Stimulated activated effector memory CD8-positive, alpha-beta T cell treated with anti-CD3 and anti-CD28 coated beads, Interleukin-12 subunit alpha, Interleukin-12 subunit beta, amount 100 ng/mL, for 72 hours (primary cell): ENCODE results near the gene LPAR6.
"Not testable (repeated sequence)": the region's sequence is repeated elsewhere in the genome, so short reads cannot be mapped to it uniquely, and the experiment has no call there.

Experiments used
- ATAC-seq: fragments of 150-1000 bp; cut with Tn5 transposase; 2 replicates; pipeline ENCODE4 v1.10.0; 2021
- DNase-seq, 2 donors: peaks; one replicate each; pipeline ENCODE4 v3.0.0; 2021 to 2022; ENCODE audit warnings: low spot score in 2 of 2
- H3K27ac Mint-ChIP-seq: one replicate; pipeline ENCODE4 v1.8.0; 2022; ENCODE audit warnings: mild to moderate bottlenecking, mixed read lengths
- H3K36me3 Mint-ChIP-seq: one replicate; pipeline ENCODE4 v1.8.0; 2022; ENCODE audit warnings: mild to moderate bottlenecking, mixed read lengths
- H3K4me1 Mint-ChIP-seq: one replicate; pipeline ENCODE4 v1.8.0; 2022; ENCODE audit warnings: mixed read lengths
- H3K4me3 Mint-ChIP-seq: one replicate; pipeline ENCODE4 v1.8.0; 2022; ENCODE audit warnings: mild to moderate bottlenecking, mixed read lengths
- H3K9me3 Mint-ChIP-seq: one replicate; pipeline ENCODE4 v1.8.0; 2022; ENCODE audit warnings: mixed read lengths

The LPAR6 gene

GRCh38 chr13:48412881-48413351, at the start of gene LPAR6:
Gene LPAR6, minus strand, starts transcription at chr13:48413113. Its CDS starts 690 bp downstream, at chr13:48412423.
- H3K36me3 Mint-ChIP-seq: peaks cover 54% of the 10 kb centered on the region
- peaks cover 11% of the 10 kb centered on the region for H3K4me1 Mint-ChIP-seq
- peak within 1 kb of the TSS; percentile 83 for H3K4me3 Mint-ChIP-seq
- ATAC-seq (peak; percentile 49), DNase-seq (no peak)
- H3K27ac Mint-ChIP-seq: peak within 1 kb of the TSS; percentile 94
- H3K9me3 Mint-ChIP-seq: peaks cover 3% of the 10 kb centered on the region

GRCh38 chr13:48457578-48458242, 44.8 kb upstream of the LPAR6 start:
- Mint-ChIP-seq H3K9me3 (no peaks in the 10 kb centered on the region), H3K36me3 (peaks cover 52% of the 10 kb centered on the region), H3K27ac (no peak overlapping the region), H3K4me3 (no peak overlapping the region), H3K4me1 (peaks cover 14% of the 10 kb centered on the region)
- DNase-seq: no peak
- ATAC-seq: no peak

GRCh38 chr13:48456546-48456945, 43.6 kb upstream of the LPAR6 start:
- Mint-ChIP-seq H3K4me1 (peaks cover 14% of the 10 kb centered on the region), H3K36me3 (peaks cover 49% of the 10 kb centered on the region), H3K4me3 (no peak overlapping the region), H3K9me3 (no peaks in the 10 kb centered on the region), H3K27ac (no peak overlapping the region)
- DNase-seq (no peak), ATAC-seq (no peak)

- DNase-seq, H3K9me3 Mint-ChIP-seq, H3K27ac Mint-ChIP-seq, H3K4me3 Mint-ChIP-seq, ATAC-seq: not testable (repeated sequence)
- H3K4me1 Mint-ChIP-seq: peaks cover 29% of the 10 kb centered on the region
- peaks cover 18% of the 10 kb centered on the region for H3K36me3 Mint-ChIP-seq
These were observed 38.3 kb upstream of the LPAR6 start for GRCh38 chr13:48451196-48451595.

- H3K9me3 Mint-ChIP-seq: peaks cover 7% of the 10 kb centered on the region
- ATAC-seq: no peak
- H3K4me1 Mint-ChIP-seq: peaks cover 26% of the 10 kb centered on the region
- no peak overlapping the region for H3K27ac Mint-ChIP-seq
- H3K36me3 Mint-ChIP-seq: peaks cover 15% of the 10 kb centered on the region
- DNase-seq: no peak
- H3K4me3 Mint-ChIP-seq: no peak overlapping the region
These were observed 36.7 kb upstream of the LPAR6 start for GRCh38 chr13:48449656-48450055.

GRCh38 chr13:48448959-48449614, 36.2 kb upstream of the LPAR6 start:
- peaks cover 7% of the 10 kb centered on the region for H3K9me3 Mint-ChIP-seq
- peaks cover 15% of the 10 kb centered on the region for H3K36me3 Mint-ChIP-seq
- H3K4me1 Mint-ChIP-seq: peaks cover 26% of the 10 kb centered on the region
- no peak overlapping the region for H3K4me3 Mint-ChIP-seq
- DNase-seq (no peak), ATAC-seq (no peak)
- no peak overlapping the region for H3K27ac Mint-ChIP-seq

- Mint-ChIP-seq H3K27ac (no peak overlapping the region), H3K36me3 (peaks cover 15% of the 10 kb centered on the region), H3K9me3 (peaks cover 7% of the 10 kb centered on the region), H3K4me1 (peaks cover 27% of the 10 kb centered on the region), H3K4me3 (no peak overlapping the region)
- DNase-seq (no peak), ATAC-seq (peak; percentile 53)
These were observed 35.5 kb upstream of the LPAR6 start for GRCh38 chr13:48448285-48448958.

GRCh38 chr13:48446464-48446863, 33.6 kb upstream of the LPAR6 start:
- H3K27ac Mint-ChIP-seq: no peak overlapping the region
- peaks cover 7% of the 10 kb centered on the region for H3K9me3 Mint-ChIP-seq
- no peak overlapping the region for H3K4me3 Mint-ChIP-seq
- DNase-seq (no peak), ATAC-seq (peak; percentile 58)
- H3K4me1 Mint-ChIP-seq: peaks cover 22% of the 10 kb centered on the region
- no peaks in the 10 kb centered on the region for H3K36me3 Mint-ChIP-seq

GRCh38 chr13:48443442-48444208, 30.7 kb upstream of the LPAR6 start:
- H3K9me3 Mint-ChIP-seq: no peaks in the 10 kb centered on the region
- peak; percentile 50 for ATAC-seq
- H3K27ac Mint-ChIP-seq: peak overlapping the region; percentile 63
- H3K4me1 Mint-ChIP-seq: peaks cover 14% of the 10 kb centered on the region
- H3K4me3 Mint-ChIP-seq: no peak overlapping the region
- no peak for DNase-seq
- H3K36me3 Mint-ChIP-seq: no peaks in the 10 kb centered on the region

GRCh38 chr13:48437371-48437770, 24.5 kb upstream of the LPAR6 start:
- DNase-seq (no peak), ATAC-seq (no peak)
- Mint-ChIP-seq H3K27ac (no peak overlapping the region), H3K36me3 (no peaks in the 10 kb centered on the region), H3K4me3 (no peak overlapping the region), H3K9me3 (no peaks in the 10 kb centered on the region), H3K4me1 (peaks cover 13% of the 10 kb centered on the region)

- Mint-ChIP-seq H3K4me3 (no peak overlapping the region), H3K9me3 (no peaks in the 10 kb centered on the region), H3K4me1 (peaks cover 13% of the 10 kb centered on the region), H3K27ac (no peak overlapping the region), H3K36me3 (no peaks in the 10 kb centered on the region)
- DNase-seq (no peak), ATAC-seq (no peak)
These were observed 23.9 kb upstream of the LPAR6 start for GRCh38 chr13:48436661-48437288.

- Mint-ChIP-seq H3K36me3 (peaks cover 2% of the 10 kb centered on the region), H3K4me3 (no peak overlapping the region), H3K27ac (no peak overlapping the region), H3K9me3 (no peaks in the 10 kb centered on the region), H3K4me1 (peaks cover 19% of the 10 kb centered on the region)
- no peak for ATAC-seq
- no peak for DNase-seq
These were observed 21.3 kb upstream of the LPAR6 start for GRCh38 chr13:48434200-48434599.

- no peak overlapping the region for H3K4me3 Mint-ChIP-seq
- H3K4me1 Mint-ChIP-seq: peaks cover 24% of the 10 kb centered on the region
- ATAC-seq (no peak), DNase-seq (no peak)
- H3K9me3 Mint-ChIP-seq: no peaks in the 10 kb centered on the region
- H3K36me3 Mint-ChIP-seq: peaks cover 6% of the 10 kb centered on the region
- no peak overlapping the region for H3K27ac Mint-ChIP-seq
These were observed 19.2 kb upstream of the LPAR6 start for GRCh38 chr13:48431987-48432615.

- H3K4me3 Mint-ChIP-seq: no peak overlapping the region
These were observed 18.5 kb upstream of the LPAR6 start for GRCh38 chr13:48431431-48431830.

More at GRCh38 chr13:48431431-48431830, 18.5 kb upstream of the LPAR6 start:
- H3K36me3 Mint-ChIP-seq: peaks cover 6% of the 10 kb centered on the region
- peaks cover 24% of the 10 kb centered on the region for H3K4me1 Mint-ChIP-seq
- ATAC-seq: no peak
- peaks cover 3% of the 10 kb centered on the region for H3K9me3 Mint-ChIP-seq
- DNase-seq: no peak
- H3K27ac Mint-ChIP-seq: no peak overlapping the region
